ENCODE results near the gene PAQR4.

Gene PAQR4

GRCh38 chr16:2954656-2955381 is 14.3 kb upstream of the PAQR4 start:
- TF ChIP-seq CTCF (IDR thresholded peaks at IDR 0.05; ENCODE audit: extremely low read depth, missing control alignments) = no peak

GRCh38 chr16:2955438-2955778 is 13.7 kb upstream of the PAQR4 start:
- no peak for TF ChIP-seq CTCF (IDR thresholded peaks at IDR 0.05; ENCODE audit: extremely low read depth, missing control alignments)
- no peak for DNase-seq (ENCODE audit: low spot score)

More at GRCh38 chr16:2954656-2955381, 14.3 kb upstream of the PAQR4 start:
- DNase-seq (ENCODE audit: low spot score) = no peak

- no peak for DNase-seq (ENCODE audit: low spot score)
- no peak for TF ChIP-seq CTCF (IDR thresholded peaks at IDR 0.05; ENCODE audit: extremely low read depth, missing control alignments)
Observed at GRCh38 chr16:2955779-2956578, 13.2 kb upstream of the PAQR4 start.

- DNase-seq (ENCODE audit: low spot score) = no peak
- no peak for TF ChIP-seq CTCF (IDR thresholded peaks at IDR 0.05; ENCODE audit: extremely low read depth, missing control alignments)
Observed at GRCh38 chr16:2956579-2956956, 12.6 kb upstream of the PAQR4 start.

DNA sequence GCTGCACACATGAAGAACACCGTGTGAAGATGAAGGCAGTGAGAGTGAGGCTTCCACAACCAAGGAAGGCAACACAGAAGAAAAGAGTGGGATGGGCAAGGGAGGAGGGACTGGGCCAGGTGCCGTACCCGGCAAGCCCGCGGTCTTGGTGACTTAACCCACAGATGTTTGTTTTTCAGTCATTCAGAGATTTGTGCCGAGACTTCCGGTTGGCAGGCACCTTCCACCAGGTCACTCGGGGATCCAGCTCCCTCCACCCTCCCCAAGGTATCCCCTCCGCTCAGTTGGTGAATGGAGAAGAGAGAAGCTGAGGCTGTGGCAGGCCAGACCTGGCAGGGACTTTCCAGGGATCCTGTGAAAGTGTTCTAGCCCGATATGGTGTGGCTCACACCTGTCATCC is 9.9 kb upstream of the PAQR4 start:
- no peak for TF ChIP-seq CTCF (IDR thresholded peaks at IDR 0.05; ENCODE audit: extremely low read depth, missing control alignments)
- no peak for DNase-seq (ENCODE audit: low spot score)

DNA sequence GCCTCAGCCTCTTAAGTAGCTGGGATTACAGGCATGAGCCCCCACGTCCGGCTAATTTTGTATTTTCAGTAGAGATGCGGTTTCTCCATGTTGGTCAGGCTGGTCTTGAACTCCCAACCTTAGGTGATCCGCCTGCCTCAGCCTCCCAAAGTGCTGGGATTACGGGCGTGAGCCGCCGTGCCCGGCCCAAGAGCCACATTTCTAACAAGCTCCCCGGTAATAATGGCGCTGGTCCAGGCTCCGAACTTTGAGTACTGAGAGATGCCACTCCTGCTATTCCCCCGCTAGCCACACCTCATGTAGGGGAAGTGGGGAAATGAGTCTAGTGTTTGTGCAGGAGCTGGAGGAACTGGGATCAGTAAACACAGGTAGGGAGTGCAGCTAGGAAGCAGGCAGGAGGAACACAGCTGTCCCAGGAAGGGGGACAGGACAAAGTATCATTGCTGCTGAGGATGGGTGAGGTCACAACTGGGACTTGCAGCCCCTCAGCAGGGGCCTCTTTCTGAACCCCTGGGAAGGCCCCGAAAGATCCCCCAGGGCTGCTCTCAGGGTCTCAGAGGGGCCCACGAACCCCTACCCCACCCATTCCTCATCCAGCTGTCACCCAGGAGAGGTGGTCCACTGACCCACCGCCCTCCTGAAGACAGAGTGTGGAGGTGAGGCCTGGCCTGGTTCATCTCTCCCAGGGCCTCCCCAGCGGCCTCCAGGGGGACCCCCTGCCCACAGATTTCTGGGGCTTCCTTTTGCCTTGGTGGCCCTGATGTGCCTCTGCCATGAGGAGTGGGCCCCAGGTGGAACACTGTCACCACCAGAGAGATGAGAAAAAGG is 8.8 kb upstream of the PAQR4 start:
- TF ChIP-seq CTCF (IDR thresholded peaks at IDR 0.05; ENCODE audit: extremely low read depth, missing control alignments) = no peak
- DNase-seq (ENCODE audit: low spot score) = no peak

All from GM20000 (cell line).